Inflammatory macrophage (primary cell): ENCODE data around the gene DOK3.
"Not testable (repeated sequence)": the region's sequence is repeated elsewhere in the genome, so short reads cannot be mapped to it uniquely, and the experiment has no call there.

Source experiments
- DNase-seq, 2 donors: peaks; one replicate each; pipeline ENCODE4 v3.0.0-alpha.2; 2020 to 2022

DOK3 gene

DNA sequence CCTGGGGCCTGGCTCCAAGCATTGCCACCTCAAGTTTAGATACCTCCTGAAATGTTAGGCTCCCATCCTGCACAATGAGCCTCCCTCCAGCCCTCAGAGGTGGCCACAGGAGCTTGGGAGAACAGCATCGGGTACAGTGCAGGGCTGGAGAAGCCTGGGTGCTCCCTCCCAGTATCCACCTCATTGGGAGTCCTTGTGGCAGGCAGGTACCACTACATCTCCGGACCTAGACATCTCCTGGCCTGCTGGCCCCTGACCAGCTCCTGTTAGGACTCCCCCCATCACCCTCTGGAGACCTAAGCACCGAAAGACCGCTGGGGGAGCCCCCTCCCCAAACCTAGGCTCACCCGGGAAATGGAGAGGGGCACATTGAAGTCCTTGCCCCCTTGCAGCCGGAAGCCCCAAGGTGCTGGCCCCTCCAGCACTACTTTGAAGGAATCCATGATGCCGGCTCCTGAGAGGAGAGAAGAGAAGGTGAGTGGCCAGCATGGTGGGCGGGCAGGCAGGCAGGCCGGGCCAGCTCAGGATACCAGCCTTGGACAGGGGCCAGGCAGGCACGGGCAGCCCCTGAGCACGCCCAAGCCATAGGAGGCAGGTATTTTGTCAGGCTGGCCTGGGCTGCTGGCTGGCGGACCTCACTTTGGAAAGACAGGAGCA lies 13.4 kb downstream of the DOK3 start:
- DNase-seq = no peak

DNA sequence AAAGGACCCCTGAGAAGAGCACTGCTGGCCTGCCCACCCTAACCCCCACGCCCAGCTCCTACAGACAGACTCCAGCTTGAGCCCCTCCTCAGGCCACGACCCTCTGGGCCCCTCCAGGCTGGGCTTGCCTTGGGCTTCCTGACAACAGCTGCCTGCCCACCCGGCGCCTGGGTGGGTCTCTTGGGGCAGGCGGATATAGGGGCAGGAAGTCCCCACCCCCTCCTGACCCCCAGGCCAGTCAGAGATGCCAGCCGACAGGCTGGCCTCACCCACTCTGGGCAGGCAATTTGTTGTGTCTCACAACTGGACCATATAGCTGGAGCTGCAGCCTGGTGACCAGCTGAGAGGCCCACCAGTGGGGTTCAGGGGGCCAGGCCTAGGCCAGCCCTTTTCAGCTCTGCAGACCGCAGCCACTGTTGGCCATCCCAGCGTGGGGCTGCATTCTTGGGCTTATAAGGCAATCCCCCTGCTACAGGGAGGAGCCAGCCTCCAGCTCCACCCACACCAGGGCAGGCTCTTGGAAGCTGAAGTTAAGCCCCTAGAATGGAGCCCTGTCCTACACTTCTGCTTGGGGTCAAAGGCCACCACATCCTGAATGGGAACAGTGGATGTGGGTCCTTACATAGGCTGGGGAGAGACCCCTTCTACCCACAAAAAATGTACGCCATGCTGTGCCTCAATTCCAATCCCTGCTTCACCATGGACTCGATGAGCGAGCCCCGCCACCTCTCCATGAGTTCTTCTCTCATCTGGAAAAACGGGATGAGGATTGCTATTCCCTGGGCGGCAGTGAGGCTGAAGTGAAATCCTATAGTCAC lies 14.2 kb downstream of the DOK3 start:
- peak; percentile 50 to 75 for DNase-seq

DNA sequence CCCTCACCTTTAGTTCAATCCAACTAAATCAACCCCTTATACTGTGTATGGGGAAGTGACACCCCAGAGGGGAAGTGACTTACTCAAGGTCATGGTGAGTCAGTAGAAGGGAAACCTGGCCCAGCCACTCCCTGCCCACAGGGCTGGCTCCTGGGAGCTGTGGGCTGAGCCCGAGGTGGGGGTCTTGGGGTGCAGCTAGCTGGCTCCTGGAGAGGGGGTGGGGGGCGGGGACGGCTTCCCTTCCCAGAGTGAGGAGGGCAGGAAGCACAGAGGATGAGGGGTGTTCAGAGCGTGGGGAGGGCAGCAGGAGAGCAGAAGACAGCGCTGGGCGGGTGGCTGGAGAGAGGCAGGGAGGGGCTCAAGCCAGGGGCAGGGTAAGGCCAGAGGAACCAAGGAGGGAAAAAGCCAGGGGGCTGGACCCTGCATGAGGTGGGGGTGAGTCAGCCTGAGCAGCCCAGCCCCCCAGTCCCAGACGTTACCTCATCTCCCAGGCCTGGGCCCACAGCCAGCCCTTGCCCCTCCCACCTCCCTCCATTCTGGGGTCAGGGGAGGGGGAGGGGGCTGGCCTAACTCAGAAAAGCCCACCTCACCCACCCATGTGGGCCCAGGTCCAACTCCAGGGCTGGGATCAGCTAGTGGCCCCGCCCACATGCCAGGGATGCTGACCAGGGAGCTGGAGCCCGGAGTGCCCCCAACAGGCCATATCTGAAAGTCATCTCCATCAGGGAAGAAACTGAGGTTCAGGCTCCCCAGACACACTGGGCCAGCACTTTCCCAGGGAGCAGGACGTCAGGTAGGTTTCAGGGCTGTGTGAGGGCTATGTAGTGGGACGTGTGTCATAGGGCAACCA lies 15.1 kb downstream of the DOK3 start:
- DNase-seq = peak; percentile 90 to 91

DNA sequence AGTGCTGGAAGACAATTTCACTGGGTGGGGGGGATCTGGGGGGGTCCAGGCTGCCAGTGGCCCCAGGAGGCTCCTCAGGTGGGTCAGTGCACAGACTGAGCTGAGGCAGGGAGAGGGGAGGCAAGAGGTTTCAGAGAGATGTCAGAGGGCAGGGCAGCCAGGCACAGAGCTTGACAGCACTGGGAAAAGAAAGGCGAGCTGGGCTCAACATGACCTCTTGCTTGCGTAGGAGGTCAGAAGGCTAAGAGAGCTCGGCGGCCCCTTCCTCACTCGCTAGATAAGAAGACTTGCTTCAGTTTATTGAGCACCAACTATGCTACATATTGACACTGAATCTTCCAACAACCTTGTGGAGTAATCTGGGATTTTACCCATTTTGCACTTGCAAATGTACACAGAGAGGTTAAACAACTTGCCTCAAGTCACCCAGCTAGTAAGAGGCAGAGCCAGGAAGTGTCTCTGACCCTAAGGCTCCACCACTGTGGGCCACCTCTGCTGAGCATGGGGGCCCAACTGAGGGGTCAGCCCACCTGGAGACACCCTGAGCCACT lies 15.8 kb downstream of the DOK3 start:
- DNase-seq = peak in 1 of 2 donors; percentile 25

DNA sequence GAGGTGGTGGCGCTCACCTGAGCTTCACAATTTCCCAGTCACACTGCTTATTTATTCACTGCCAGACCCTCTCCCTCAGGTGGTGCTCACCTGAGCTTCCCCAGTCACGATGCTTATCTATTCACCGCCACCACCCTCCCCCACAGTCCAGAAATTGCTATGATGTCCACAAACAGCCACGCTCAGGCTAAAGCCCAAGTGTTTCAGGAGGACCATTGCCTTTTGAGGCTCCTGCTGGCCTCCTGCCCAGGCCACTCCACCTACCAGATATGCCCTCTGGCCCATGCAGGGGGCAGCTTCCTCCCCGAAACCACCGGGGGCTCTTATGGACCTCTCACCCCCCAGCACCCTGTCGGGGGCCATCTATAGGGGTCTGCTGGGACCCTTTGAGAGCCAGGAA lies 16.8 kb downstream of the DOK3 start:
- DNase-seq = no peak

DNA sequence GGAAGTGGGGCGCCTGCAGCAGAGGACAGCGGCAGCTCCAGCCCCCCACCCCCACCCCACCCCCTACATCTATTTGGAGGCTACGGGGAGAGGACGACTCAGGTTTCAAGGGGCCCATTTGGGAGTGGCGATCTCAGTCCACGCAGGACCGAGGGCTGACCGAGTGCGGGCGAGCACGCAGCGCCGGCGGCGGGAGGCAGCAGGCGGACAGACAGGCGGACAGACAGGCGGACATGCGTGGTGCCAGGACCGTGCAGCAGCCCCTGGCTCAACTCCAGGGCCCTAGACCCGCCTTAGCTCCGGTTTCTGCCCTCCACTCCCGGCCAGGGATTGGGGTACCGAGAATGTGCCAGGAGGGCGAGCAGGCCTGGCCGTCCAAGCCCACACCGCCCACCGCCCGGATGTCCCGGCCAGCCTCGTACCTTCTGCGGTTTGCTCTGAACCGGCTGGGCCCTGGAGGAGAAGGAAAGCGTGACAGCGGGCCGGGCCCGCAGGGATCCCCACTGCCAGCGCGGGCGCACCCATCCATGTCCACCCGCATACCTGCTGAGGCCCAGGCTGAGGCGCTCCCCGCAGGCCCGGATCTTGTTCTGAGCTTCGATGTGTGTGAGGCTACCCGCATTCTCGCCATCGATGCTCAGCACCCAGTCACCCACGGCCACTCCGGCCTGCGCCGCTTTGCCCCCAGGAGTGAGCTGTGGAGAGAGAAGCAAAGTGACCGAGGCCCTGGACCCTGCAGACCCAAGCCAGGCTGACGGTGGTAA lies 17.5 kb downstream of the DOK3 start:
- no peak for DNase-seq

DNA sequence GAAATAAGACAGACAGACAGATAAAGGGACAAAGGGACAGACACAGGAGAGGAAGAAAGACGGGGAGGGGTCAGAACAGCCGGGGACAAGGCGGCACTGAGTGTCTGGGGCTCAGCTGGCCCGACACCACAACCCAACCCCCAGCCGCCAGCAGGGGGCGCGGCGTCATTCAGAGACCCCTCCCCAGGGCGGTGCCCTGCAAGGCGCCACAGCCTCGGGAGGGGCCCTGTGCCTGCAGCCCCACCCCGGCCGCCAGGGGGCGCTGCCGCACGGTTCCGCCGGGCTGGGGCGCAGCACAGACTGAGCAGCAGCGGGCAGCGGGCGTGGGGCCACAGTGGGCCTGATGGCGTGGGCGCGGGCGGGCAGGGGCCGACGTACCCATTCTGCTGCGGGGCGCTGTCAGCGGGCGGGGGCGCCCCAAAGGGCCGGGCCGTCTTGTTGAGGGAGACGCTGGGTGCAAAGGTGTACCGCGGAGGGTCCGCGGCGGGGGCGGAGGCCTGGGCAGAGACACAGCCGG lies 18.1 kb downstream of the DOK3 start:
- DNase-seq = peak in 1 of 2 donors; percentile 15

DNA sequence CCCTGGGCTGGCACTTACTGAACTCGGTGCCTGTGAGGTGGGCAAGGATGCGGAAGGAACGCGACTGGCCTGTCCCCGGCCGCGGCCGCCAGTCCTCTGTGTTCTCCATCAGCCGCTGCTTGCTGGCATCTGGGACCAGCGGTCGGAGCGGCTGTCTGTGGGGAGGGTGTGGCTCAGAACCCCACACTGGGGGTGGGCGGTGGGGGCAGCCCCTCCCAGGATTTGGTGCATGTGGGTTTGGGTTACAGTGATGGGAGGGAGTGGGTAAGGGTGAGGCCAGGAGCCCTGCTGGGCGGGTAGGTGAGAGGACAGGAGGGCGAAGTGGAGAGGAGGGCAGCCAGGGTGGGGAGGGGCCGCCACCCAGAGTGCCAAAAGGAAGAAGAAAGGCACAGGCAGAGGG lies 18.6 kb downstream of the DOK3 start:
- DNase-seq = no peak

DNA sequence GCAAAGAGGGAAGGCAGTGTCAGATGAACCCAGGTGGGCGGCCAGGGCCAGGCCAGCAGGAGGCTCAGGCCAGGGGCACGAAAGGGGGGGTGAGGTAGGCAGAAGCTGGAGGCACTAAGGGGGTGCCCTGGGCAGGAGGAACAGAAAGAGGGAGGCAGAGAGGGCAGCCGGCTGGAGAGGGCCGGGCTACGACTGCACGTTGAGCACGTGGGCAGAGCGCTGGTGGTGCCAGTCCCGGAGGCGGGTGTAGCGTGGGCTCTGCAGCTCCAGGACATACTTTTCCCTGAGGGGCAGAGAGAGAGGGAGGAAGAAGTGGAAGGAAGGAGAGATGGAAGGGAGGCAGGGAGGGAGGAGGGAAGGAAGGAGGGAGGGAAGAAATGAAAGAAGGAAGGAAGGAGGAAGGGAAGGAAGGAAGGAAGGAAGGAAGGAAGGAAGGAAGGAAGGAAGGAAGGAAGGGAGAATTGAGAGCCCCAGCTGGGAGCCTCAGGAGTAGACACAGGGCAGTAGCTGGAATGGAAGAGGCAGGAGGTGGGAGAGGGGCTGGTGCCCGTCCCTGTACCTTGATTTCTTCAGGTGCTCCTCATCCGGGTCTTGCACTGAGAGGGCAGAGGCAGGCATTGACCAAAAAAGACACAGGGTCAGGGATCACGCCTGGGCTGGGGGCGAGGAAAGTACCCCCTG lies 19.2 kb downstream of the DOK3 start:
- no peak for DNase-seq

DNA sequence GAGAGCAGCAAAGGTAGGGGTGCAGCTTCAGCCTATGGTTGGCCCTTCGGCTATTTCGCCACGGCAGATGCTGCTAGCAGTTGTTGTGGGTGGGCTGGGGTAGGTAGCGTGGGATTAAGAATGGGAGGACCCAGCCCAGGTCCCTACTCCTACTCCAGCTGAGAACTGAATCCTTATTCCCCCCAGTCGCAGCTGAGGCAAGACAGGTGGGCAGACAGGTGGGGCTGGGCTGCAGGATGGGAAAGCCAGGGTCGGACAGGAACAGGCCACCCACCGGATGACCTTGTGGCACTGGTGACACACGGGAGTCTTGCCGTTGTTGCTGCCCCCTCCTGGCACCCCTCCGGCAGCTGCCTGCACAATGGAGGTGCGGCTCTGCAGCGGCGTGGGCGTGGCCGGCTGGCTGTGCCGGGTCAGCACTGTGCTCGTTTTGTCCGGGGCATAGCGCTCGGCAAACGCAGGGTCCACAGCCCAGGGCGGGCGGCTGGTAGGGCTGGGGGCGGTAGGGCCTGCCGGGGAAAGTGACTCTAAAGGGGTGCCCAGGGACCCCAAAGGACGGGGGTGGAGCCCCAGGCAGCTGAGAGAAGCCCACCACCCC lies 20.4 kb downstream of the DOK3 start:
- no peak for DNase-seq

DNA sequence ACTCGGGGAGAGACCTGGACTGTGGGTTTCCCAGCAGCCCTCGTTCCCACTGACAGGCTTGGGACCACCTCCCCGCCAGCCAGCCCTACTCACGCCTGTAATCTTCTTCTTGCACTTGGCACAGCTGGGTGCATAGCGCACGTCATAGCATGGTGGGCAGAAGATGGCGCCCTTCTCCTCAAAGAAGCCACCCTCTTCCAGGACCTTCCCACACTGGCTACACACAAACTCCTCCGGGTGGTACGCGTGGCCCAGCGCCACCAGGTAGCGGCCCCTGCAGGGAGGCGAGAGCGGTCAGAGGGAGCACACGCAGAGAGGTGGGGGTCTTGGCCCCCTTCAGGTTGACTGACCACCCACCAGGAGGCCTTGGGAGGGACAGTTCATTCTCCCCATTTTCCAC lies 21.7 kb downstream of the DOK3 start:
- no peak for DNase-seq

DNA sequence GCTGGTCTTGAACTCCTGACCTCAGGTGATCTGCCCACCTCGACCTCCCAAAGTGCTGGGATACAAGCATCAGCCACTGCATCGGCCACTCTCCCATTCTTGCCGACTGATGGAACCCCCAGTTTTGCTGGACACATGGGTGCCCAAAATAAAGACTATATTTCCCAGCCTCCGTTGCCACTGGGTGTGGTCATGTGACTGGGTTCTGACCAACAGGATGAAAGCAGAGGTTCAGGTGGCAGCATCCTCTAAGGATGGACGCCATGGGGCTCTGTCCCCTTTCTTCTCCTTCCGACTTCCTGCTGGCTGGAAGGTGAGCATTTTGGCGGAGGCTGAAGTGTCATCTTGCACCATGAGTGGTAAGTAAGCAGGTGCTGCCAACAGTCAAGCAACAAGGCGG lies 22.5 kb downstream of the DOK3 start:
- no peak for DNase-seq

DNA sequence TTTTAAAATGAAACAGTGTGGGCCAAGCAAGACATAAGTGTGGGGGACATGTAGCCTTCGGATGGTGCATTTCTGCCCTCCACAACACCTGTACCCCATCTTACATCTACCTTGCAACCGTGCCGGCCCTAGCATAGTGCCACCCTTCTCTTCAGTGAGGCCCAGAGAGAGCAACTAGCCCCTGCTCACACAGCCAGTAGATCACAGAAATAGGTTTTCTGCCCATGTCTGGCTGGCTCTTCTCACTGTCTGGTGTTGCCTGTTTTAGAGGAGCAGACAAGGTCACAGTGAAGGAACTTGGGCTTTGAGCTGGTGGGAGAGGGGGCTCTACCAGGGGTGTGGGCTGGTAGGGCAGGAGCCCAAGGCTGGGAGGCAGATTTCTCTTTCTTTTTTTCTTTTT lies 23.4 kb downstream of the DOK3 start:
- no peak for DNase-seq

DNA sequence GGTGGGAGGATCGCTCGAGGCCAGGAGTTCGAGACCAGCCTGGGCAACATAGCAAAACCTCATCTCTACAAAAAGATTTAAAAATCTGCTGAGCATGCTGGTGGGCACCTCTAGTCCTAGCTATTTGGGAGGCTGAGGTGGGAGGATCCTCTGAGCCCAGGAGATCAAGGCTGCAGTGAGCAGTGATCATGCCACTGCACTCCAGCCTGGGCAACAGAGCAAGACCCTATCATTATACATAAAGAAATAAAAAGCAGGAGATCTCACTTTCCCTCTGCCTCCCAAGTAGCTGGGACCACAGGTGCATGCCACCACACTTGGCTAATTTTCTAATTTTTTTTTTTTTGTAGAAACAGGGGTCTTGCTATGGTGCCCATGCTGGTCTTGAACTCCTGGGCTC lies 23.9 kb downstream of the DOK3 start:
- DNase-seq = not testable (repeated sequence)

DNA sequence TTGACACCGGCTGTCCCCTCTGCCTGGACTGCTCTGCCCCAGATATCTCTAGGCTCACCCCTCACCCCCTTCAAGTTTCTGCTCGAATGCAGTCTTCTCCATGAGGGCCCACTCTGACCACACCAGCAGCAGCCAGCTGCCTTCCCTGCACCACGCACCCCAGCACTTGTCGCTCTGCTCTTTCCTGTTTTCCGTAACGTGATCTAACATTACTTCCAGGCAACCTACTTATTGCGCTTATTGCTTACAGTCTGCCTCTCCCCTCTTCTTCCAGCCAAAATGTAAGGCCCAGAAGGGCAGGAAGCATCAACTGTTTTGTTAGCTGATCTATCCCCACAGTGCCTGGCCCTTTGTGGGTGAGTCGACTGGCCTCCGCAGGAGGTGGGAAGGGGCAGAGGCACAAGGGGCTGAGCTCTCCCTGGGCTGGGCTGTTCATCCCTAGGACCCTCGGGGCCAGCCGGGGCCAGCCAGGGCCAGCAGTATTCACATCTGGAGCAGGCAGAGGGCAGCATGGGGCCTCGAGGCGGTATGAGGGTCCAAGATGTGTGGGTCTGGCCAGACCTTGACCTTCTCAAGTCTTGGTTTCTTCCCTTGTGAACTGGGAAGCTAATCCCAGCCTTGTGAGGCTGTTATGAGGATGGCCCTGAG lies 24.6 kb downstream of the DOK3 start:
- DNase-seq = no peak

DNA sequence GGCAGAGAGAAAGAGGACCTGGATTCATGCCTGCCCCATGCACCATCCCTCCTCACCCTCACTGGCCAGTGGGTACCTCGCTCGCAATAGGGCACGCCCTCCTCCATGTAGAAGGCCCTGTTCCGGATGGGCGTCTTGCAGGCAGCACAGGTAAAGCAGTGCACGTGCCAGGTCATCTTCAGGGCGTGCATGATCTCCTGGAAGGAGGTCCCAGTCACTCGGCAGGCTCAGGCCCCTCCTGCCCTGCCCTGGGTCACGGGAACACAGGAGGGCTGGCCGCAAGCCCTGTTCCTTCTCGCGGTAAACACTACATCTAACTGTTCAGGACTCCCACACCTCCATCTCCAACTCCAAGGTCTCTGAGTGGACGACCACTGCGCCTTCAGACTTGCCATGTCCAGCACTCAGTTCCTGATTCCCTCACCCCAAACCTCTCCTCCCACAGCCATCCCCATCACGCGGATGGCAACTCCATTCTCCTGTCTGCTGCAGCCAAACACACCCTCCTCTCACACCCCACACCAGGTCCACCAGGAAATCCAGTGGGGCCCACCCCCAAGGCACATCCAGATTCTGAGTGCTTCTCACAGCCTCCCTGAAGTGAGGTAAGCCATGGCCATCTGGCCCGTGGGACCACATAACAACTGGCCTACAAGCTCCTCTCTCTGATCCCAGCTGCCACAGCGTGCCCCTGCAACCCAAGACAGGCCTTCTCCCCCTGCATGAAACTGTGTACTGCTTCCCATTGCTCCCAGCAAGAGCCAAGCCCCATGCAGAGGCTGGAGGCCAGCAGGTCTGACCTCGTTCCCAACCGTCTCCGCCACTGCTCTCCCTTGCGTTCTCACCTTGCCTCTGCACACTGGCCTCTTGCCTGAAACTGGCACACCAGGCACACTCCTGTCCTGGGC lies 25.4 kb downstream of the DOK3 start:
- DNase-seq = no peak

DNA sequence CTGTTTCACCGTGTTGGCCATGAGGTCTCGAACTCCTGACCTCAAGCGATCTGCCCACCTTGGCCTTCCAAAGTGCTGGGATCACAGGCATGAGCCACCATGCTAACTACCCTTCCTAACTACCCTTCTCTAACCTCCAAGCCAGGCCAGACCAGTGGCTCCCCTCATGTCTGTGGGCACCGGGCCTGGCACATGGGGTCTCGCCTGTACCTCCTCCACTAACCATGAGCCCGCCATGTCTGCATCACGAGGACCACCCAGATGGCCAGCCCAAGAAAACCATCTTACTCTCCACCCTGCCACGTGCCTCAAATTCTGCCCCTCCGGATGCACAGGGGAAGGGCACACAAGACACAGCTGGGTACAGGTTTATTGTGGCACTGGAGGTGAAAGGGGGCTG lies 26.6 kb downstream of the DOK3 start:
- no peak for DNase-seq

DNA sequence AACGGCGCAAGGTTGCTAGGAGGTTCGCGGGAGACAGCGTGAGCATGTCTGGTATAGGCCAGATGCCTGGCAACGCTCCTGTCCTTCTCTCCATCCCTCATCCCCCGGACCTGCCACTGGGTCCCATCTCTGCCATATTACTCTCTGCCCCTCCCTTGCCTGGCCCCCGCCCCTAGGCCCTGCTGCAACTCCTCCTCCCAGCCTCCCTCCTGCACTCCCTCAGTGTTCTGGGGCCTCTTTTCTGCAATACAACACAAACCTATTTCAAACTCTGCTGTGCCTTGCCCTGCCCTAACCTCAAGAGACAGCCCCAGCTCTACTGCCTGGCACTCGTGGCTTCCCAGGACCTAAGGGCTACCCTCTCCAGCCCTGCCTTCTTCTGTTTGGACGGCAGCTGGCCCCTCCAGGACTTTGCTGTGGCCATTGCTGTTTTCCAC lies 27.2 kb downstream of the DOK3 start:
- DNase-seq = no peak

DNA sequence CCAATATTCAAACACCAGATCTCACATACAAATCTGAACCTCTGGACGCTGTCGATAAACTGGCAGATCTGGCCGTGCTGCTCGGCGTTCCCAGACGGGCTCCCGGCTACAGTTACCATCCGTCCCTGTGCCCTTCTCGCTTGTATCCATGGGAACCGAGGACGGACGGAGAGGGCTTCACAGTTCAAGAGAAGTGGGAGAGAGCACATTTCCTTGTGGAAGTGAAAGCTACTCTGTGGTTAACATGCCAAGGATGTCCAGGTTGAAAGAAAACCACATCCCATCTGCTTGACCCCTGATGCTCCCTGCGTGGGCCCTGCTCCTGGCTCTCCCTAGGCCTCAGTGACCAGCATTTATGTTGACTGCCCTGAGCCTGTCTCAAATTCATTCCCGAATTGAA lies 29.9 kb downstream of the DOK3 start:
- DNase-seq = peak; percentile 55 to 79
